Colonic mucosa (tissue), 4 donors: ENCODE results near the gene TNPO1. TPM values are rescaled to one million over a fixed set of nuclear protein-coding genes. Genes with fewer than 3 reads are reported as not detected.

Experiments
- DNase-seq: peaks from one replicate; pipeline ENCODE4 v3.0.0-alpha.2; 2020
- H3K27ac ChIP-seq: fragments of 200-600 bp; one replicate; pipeline ENCODE4 v1.8.0; 2021
- H3K27me3 ChIP-seq: fragments of 200-600 bp; one replicate; pipeline ENCODE4 v1.8.0; 2021
- H3K36me3 ChIP-seq: fragments of 200-600 bp; one replicate; pipeline ENCODE4 v1.8.0; 2021
- H3K4me1 ChIP-seq: fragments of 200-600 bp; one replicate; pipeline ENCODE4 v1.8.0; 2021; ENCODE audit warnings: mild to moderate bottlenecking
- H3K4me3 ChIP-seq: fragments of 200-600 bp; one replicate; pipeline ENCODE4 v1.8.0; 2021
- H3K9ac ChIP-seq, 2 donors: one replicate each; pipeline ENCODE4 v1.7.0; 2013; ENCODE audit warnings: control low read depth in 2 of 2, low read depth in 2 of 2, low read length in 2 of 2
- H3K9me3 ChIP-seq: fragments of 200-600 bp; one replicate; pipeline ENCODE4 v1.8.0; 2021
- CTCF ChIP-seq: fragments of 200-600 bp; IDR thresholded peaks from one replicate; pipeline ENCODE4 v1.8.0; 2022; ENCODE audit warnings: antibody characterized with exemption, mild to moderate bottlenecking
- intact Hi-C: fragments of 100-400 bp; cut with DNase I; formaldehyde crosslinking; loops from one replicate; pipeline ENCODE4 v1.14.1; 2022
- total RNA-seq, 2 donors: library from RNA; stranded (reverse); fragmentation: NEBNext Ultra II Directional in 1 of 2; extraction: Animal tissue kit (Norgen Biotek cat#: 25700) in 1 of 2; gene quantifications; one replicate each; pipeline ENCODE4 v1.2.1, GENCODE V29; 2021
- donor health status: healthy.
- donor health status: DM: no; HTN: no; CAD: no.
- donor health status: DM: no; HTN: no; CAD: no.

Gene TNPO1
- total RNA-seq, 2 donors from 2014 or later = 78.0 to 89.9 TPM

GRCh38 chr5:72840041-72840440, 23.6 kb downstream of the TNPO1 start:
- H3K36me3 ChIP-seq = no peaks in the 10 kb centered on the region
- no peak overlapping the region for H3K27ac ChIP-seq
- no peaks in the 10 kb centered on the region for H3K27me3 ChIP-seq
- intact Hi-C loops = no loop called here
- H3K9ac ChIP-seq = no peak overlapping the region
- TF ChIP-seq CTCF = no peak
- no peaks in the 10 kb centered on the region for H3K9me3 ChIP-seq
- no peak for DNase-seq
- H3K4me1 ChIP-seq = no peaks in the 10 kb centered on the region
- H3K4me3 ChIP-seq = no peak overlapping the region

DNA sequence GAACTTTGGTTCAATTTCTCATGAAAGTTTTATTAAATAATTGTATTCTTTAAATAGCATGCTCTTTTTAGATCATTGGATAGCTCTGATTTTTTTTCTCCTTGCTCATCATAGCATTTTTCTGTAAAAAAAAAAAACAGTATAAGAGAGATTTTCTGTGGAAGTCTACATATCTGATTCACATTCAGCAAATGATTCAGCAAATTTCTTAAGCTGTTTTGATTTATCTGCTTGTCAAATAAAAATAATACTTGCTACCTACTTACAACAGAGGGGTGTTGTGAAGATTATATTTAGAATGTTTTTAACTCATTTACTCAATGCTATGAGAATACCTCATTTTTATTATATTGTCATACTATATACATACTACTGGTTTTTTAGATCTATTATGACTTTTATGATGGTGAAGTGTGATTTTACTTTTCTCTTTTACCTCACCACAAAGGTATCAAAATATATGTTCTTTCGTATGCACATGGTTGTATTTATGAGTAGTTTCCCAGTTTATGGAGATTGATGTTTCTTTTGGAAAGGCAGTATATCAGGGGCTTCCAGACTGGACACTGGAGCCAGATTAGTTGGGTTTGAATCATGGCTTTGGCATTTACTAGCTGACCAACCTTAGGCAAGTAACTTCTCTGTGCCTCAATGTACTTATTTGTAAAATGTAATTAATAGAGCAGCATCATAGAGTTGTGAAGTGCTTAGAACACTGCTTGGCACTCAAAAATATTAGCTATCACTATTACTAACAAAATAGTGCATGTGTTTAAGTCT, 25.5 kb downstream of the TNPO1 start:
- Histone ChIP-seq H3K36me3 (no peaks in the 10 kb centered on the region), H3K4me1 (no peaks in the 10 kb centered on the region), H3K9ac (no peak overlapping the region), H3K27ac (no peak overlapping the region), H3K4me3 (no peak overlapping the region), H3K9me3 (no peaks in the 10 kb centered on the region), H3K27me3 (no peaks in the 10 kb centered on the region)
- no peak for TF ChIP-seq CTCF
- intact Hi-C loops = no loop called here
- DNase-seq = no peak

DNA sequence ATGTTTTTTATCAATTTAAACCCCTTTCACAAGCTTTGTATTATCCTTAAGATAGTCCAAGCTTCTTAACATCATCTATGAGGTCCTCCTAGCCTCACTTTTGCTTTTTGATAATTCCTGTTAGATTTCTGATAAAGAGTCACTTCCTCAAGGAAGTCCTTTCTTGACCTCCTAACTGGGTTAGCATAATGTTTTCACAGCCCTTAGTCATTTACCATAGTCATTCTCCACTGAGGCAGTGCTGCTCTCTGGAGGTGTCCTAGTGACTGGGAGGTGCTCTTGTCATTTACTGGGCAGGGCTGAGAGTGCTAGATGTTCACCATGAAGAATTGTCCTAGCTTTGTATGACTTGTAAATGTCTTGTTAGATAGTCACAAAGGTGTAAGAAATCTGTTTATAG, 26.4 kb downstream of the TNPO1 start:
- Histone ChIP-seq H3K9ac (no peak overlapping the region), H3K9me3 (no peaks in the 10 kb centered on the region), H3K27me3 (no peaks in the 10 kb centered on the region), H3K27ac (no peak overlapping the region), H3K4me3 (no peak overlapping the region), H3K36me3 (no peaks in the 10 kb centered on the region), H3K4me1 (no peaks in the 10 kb centered on the region)
- intact Hi-C loops = no loop called here
- no peak for TF ChIP-seq CTCF
- DNase-seq = peak; percentile 25

GRCh38 chr5:72844218-72844603, 27.8 kb downstream of the TNPO1 start:
- no peak overlapping the region for H3K27ac ChIP-seq
- intact Hi-C loops = no loop called here

DNA sequence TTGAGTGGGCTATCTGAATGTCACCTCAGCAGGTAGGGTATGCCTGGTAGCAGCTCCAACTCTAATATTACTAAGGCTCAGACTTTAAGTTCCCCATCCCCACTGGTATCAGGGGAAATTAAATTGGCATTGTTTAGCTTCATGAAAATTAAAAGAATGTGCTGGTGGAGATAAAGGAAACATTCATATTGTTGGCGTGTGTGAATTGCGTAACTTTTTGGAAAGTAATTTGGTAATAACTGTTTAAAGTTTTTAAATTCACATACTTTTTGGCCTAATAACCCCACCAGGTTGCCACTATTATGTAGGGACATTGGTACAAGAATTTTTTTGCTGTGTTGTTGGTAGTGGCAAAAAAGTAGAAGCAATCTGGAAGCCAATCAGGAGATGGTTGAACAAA, 29.4 kb downstream of the TNPO1 start:
- intact Hi-C loops = no loop called here
- Histone ChIP-seq H3K27ac (no peak overlapping the region), H3K27me3 (no peaks in the 10 kb centered on the region), H3K4me1 (peaks cover 8% of the 10 kb centered on the region), H3K9ac (no peak overlapping the region), H3K4me3 (no peak overlapping the region), H3K9me3 (no peaks in the 10 kb centered on the region), H3K36me3 (no peaks in the 10 kb centered on the region)
- no peak for DNase-seq
- TF ChIP-seq CTCF = no peak

More at GRCh38 chr5:72844218-72844603, 27.8 kb downstream of the TNPO1 start:
- TF ChIP-seq CTCF = no peak
- Histone ChIP-seq H3K36me3 (no peaks in the 10 kb centered on the region), H3K4me1 (no peaks in the 10 kb centered on the region), H3K9me3 (no peaks in the 10 kb centered on the region), H3K9ac (no peak overlapping the region), H3K4me3 (no peak overlapping the region), H3K27me3 (no peaks in the 10 kb centered on the region)
- DNase-seq = no peak
